ENCODE results near the gene PCNX2.
A peak's percentile ranks its signal among the peaks of the same experiment; 100 is the strongest.

The PCNX2 gene, protein sequence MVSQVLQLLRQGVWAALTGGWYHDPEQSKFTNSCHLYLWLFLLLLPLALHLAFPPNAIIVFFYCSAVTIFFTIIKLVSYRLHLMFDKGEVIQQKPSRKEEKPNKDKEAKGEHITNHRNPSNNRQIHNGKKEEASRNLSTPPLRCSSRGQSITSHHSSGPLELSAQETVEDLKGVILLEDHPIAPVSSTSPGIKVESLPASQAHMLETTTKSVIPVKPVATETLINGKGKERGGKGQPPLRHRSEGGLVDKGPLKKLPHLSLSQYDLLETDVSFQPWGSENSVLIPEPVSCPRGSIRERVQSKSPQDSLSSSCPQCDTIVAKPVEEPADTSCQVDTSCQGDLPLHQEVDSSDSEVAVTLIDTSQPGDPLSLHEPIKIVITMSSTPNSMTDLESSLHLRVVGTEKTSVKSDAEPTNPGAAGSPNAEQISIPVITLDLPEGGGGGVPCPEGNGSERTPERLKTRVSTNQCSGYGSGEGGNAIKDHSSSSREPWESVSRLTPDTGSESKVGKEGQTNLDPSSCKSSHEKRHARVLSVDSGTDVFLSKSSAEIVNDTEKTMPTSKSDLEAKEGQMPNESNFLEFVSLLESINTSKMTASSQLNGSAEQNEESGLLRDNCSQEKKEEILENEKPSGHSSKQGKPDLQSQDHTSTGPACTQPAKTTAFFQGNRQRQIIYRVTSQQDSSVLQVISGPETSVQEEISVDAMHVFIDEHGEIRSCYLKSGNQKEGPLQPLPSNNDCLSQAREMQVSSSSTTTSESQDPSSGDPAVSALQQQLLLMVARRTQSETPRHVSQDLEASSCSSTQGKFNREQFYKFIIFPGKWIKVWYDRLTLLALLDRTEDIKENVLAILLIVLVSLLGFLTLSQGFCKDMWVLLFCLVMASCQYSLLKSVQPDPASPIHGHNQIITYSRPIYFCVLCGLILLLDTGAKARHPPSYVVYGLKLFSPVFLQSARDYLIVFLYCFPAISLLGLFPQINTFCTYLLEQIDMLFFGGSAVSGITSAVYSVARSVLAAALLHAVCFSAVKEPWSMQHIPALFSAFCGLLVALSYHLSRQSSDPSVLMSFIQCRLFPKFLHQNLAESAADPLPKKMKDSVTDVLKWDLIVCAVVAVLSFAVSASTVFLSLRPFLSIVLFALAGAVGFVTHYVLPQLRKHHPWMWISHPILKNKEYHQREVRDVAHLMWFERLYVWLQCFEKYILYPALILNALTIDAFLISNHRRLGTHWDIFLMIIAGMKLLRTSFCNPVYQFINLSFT (N-terminal part only)

GRCh38 chr1:233295237-233295974, at the start of gene PCNX2:
Gene PCNX2 (minus strand): TSS chr1:233295725. CDS start chr1:233295478, 247 bp downstream.
- DNase-seq, result peak; percentile 59

DNA sequence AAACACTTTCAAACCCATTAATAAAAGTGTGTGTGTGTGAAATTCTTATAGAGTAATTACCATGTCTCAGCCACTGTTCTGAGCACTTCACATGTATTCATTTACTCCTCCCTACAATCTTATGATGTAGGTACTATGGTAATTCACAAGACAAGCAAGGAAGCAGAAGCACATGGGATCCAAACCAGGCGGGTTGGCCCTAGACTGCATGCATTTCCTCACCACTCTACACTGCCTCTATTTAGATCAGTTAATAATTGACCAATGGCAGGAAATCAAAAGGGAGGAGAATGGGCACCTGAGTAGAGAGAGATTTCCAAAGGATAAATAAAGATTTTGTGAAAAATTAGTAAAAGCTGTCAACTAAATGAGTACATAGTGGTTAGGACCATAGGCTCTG, 47.7 kb upstream of the PCNX2 start:
- DNase-seq, result no peak

DNA sequence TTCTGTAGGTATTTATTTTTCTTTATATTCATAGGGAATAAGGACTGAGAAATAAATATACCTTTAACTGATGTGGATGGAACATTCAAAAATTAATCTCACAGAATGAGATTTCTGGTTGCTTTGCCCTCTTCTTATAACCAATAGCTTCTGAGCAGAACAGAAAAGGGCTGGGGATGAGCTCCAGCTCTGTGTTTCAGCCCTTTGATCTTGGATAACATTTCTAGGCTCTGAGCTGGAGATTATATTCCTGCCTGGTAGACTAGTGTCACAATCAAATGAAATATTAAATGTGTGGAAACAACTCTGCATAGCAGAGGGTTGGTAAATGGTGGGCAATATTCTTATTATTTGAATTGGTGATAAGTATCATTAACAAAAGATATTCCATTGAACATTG, 46.6 kb upstream of the PCNX2 start:
- no peak for DNase-seq

DNA sequence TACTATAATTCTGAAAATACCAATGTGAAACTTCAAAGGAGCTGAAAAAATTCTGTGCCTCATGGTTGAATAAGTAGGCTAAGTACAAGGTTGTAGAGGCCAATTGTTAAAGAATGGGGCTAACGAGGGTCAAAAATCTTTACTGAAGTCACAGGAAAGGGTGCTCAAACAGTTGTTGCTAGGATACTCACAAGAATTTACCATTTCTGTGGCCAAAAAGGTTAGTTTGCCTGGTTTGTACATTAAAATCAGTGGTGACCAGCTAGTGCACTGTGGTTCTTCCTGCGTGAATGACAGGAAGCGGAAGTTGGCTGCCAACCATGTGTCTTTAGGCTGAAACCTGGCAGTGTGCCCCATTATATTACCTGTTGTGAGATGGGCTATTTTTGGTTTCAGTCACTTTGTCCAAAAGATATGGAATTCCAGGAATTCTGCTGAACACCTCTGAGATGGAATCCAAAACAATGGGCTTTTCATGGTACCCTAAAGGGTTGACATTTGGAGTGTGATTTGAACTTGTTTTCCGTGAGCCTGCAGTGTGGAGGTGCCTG, 45.5 kb upstream of the PCNX2 start:
- DNase-seq, result no peak

DNA sequence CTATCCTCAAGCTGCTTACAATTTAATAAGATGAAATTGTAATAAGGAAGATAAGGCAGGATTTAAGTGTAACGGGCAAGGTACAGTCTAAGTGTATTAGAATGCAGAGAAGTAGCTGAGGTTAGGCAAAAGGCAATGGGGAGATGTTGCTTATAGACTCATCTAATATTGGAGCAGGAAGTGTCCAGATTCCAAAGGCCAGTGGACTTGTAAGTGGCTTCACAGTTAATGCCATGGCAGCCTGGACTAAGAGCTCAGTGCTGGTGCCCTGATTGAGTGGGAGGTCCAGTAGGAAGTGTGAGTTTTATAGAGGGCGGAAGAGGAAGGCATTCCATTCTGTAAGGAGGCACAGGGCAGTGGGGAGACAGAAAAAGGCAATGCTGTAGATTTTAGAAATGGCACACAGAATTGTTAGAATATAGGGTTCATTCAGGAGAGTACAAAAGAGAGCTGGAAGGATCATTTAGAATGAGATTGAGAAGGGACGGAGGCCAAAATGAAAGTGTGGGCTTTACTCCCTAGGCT, 44.6 kb upstream of the PCNX2 start:
- DNase-seq, result no peak

GRCh38 chr1:233338102-233338501, 42.6 kb upstream of the PCNX2 start:
- no peak for DNase-seq

GRCh38 chr1:233337505-233337904, 42.0 kb upstream of the PCNX2 start:
- DNase-seq, result no peak

- DNase-seq, result no peak
Measured at GRCh38 chr1:233336554-233337456, 41.3 kb upstream of the PCNX2 start.

- no peak for DNase-seq
Measured at GRCh38 chr1:233334092-233334491, 38.6 kb upstream of the PCNX2 start.

DNA sequence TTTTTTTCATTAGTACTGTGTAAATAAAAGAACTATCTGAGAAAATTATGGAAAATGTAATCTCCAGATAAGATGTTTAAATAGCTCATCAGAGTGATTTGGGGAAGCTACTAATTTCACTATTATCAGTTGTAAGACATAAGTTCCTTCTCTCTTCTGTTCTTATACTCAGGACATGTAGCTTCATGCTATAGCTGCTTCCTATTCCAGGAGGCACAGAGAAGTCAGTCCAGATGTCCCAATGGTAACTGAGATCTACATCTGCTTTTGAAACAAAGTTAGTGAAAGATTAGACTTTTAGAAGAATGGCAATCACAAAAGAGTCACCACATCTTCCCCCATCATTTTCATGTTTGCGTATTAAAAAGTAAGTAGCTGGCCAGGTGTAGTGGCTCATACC, 37.6 kb upstream of the PCNX2 start:
- no peak for DNase-seq

DNA sequence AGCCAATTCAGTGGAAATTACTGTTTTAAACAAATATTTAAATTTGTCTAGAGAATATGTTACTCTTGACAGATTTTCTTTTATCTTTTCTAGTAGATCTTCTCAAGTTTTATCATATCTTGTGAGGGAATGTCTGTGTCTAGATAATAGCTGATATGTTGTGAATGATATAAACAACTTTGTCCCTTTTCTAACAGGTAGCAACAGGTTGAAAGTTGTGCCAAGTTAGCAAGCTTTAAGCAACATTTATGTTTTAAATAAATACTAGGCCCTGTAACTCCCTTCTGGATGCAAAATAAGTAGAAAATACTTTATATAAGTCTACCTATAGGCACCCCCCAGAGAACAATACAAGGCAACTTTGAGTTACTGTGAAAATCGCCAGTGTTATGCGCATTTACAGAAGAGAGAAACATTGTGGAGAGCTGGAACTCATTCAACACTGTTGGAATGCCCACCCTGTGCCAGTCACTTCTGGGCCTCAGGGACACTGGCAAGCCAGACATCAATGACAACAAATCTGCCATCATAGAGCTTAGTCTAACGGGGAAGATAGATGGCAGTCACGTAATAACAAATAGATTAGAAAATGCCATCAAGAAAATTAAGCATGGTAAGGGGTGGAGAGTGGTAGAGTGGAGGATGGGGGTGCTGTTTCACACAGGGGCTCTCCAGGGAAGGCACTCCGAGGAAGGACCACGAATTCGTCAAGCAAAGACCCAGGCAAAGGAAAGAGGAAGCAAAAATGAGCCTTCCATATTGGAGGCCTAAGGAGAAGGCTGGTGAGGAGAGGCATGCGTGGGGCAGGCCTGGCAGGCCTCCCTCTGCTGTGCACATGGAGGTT, 36.4 kb upstream of the PCNX2 start:
- no peak for DNase-seq

- DNase-seq, result no peak
Measured at GRCh38 chr1:233328142-233328921, 32.8 kb upstream of the PCNX2 start.

GRCh38 chr1:233327651-233328141, 32.2 kb upstream of the PCNX2 start, which contains the start of gene MAP3K21:
Gene MAP3K21 (plus strand): TSS chr1:233327724. CDS start chr1:233328029, 305 bp downstream.
- DNase-seq, result peak; percentile 12

DNA sequence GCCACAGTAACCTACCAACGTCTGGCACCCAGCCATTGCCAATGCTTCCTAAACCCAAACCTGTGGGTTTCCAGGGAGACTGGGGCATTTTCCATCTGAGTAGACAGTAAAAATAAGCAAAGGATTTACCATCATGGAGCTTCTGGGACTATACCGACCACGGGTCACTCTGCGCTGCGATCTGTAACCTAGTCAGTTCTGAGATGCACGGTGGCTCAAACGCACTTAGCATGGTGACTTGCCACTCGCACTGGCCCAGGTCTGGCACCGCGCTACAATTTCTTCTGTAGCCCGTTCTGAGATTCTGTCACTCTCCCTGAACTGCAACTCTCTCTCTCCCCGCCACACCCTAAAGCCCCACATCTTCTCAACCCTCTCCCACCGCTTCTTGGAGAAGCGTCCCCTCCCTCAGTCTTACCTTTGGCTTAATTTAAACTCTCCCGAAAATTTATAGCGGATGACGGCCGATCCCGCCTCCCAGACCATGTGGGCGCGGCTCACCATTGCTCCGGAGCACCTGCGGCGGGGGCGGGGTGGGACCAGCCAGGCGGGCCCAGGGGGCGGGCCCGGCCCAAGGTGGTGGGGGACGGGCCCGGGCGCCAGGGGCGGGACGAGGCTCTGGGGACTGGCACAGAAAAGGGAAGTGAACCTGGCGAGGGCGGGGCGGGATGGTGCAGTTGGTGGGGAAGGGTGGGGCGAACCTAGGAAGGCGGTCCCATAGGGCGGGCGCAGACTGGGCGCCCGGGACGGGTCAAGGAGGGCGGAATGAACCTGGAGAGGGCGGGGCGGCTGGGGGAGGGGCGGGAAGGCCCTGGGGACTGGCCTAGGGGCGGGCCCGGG, 31.5 kb upstream of the PCNX2 start:
- no peak for DNase-seq

DNA sequence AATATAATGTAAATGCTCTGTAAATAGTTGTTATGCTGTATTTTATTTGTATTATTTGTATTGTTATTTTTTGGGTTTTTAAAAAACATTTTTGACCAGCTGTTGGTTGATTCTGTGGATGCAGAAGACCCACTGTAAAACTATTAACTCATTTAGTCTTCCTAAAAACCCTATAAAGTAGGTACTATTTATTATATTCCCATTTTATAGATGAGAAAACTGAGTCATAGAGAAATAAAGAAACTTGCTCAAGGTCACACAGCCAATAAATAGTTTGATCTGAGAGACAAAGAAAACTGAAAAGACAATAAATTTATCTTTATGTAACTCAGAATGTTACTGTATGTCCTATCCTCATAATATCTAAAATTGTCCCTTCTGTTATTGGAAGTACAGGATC, 30.8 kb upstream of the PCNX2 start:
- no peak for DNase-seq

DNA sequence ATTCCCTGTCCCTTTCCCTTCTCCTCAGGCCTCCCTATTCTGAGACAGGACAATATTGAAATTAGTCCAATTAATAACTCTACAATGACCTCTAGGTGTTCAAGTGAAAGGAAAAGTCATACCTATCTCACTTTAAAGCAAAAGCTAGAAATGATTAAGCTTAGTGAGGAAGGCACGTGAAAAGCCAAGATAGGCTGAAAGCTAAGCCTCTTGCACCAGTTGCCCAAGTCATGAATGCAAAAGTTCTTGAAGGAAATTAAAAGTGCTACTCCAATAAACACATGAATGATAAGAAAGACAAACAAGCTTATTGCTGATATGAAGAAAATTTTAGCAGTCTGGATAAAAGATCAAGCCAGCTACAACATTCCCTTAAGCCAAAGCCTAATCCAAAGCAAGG, 28.2 kb upstream of the PCNX2 start:
- DNase-seq, result no peak

- DNase-seq, result no peak
Measured at GRCh38 chr1:233320023-233320422, 24.5 kb upstream of the PCNX2 start.

DNA sequence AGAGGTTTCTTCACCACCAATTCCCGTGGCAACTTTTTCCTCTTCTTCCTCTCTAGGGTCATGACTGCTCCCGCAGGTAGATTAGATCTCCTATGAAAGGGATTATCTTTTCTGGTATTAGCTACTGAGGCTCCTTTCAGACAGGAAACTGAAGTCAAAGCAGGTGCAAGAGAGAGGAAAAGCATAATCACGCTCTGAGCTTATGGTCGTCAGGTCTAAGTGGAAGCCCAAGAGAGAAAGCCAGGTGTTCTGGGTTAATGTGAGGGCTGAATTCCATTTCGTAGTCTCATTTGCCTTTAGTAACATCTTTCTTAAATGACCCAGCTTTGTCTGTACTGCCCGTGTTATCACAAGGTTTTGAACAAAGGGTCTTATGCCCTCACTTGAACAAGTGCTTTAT, 23.7 kb upstream of the PCNX2 start:
- DNase-seq, result no peak
